Measurements from ENCODE around the gene FBXL15. TPM values are rescaled to one million over a fixed set of nuclear protein-coding genes. Genes with fewer than 3 reads are reported as not detected.

The FBXL15 gene
- total and polyA plus RNA-seq, 2 of the 13 experiments (the other 11 are each of a cell fraction or from before 2014, with no cell fraction given) = 4.3 to 8.3 TPM

DNA sequence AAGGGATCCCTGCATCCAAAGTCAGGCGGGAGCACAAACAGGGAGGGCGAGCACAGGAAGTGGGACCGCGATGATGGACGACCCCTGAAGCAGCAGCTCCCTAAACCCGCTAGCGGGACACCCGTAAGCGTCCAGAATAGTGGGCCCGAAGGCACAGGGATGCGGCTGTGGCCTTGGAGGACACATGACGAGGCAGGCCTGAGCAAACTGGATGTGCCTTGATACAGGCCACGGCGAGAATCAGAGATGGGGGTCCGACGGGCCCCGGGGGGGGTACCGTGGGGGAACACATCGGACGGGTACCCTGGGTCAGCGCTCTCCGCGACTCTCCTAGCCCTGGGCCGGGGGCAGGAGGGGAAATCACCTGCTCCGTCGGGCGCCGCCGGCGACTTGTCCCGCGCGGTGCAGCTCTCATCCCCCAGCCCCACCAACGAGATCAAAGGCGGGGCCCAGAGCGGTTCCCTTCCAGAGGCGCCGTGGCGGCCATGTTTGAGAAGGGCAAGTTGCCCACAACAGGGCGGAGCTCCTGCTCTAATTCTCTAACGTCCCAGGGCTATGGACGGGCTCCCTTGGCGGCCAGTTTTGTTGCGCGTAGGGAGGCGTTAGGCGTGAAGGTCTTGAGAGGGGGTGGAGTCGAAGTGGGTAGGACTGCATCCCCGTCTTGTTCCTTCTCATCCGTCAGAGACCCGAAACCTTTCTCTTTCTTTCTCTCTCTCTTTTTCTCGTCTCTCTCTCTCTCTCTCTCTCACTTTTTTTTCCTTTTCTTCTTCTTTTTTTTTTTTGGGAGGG lies 11.7 kb downstream of the FBXL15 start, which contains the start of gene CUEDC2 (continued):
- TF ChIP-seq GRHL1 (CRISPR knock-in tag; conservative IDR thresholded peaks at IDR 0.05) = no peak
- TF ChIP-seq, protein P1, sequence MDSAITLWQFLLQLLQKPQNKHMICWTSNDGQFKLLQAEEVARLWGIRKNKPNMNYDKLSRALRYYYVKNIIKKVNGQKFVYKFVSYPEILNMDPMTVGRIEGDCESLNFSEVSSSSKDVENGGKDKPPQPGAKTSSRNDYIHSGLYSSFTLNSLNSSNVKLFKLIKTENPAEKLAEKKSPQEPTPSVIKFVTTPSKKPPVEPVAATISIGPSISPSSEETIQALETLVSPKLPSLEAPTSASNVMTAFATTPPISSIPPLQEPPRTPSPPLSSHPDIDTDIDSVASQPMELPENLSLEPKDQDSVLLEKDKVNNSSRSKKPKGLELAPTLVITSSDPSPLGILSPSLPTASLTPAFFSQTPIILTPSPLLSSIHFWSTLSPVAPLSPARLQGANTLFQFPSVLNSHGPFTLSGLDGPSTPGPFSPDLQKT (CRISPR knock-in tag; IDR thresholded peaks at IDR 0.05; ENCODE audit: borderline replicate concordance) = no peak
- TF ChIP-seq GATAD2A (CRISPR knock-in tag; IDR thresholded peaks at IDR 0.05) = peak; percentile 73
- TF ChIP-seq NR2F2 (IDR thresholded peaks at IDR 0.05; ENCODE audit: borderline replicate concordance, low read depth) = no peak
- TF ChIP-seq NR2F1 (CRISPR knock-in tag; IDR thresholded peaks at IDR 0.05) = no peak; a peak in 1 of 4 replicates
- TF ChIP-seq ZFP91 (CRISPR knock-in tag; IDR thresholded peaks at IDR 0.05; ENCODE audit: borderline replicate concordance) = peak; percentile 87
- no peak for TF ChIP-seq ZNF816 (CRISPR knock-in tag; IDR thresholded peaks at IDR 0.05; ENCODE audit: borderline replicate concordance)
- TF ChIP-seq SNRNP70 (IDR thresholded peaks at IDR 0.05; ENCODE audit: low read depth, low read length) = no peak
- peak; percentile 74; the same call in 1 of the 2 replicates for TF ChIP-seq PCBP1 (IDR thresholded peaks at IDR 0.05; ENCODE audit: borderline replicate concordance, low read depth, low read length)
- no peak for TF ChIP-seq ZNF180 (CRISPR knock-in tag; IDR thresholded peaks at IDR 0.05; ENCODE audit: borderline replicate concordance, low read depth)
- TF ChIP-seq, protein P2, sequence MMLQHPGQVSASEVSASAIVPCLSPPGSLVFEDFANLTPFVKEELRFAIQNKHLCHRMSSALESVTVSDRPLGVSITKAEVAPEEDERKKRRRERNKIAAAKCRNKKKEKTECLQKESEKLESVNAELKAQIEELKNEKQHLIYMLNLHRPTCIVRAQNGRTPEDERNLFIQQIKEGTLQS (CRISPR knock-in tag; IDR thresholded peaks at IDR 0.05) = 0 out of 2 replicates have a peak, but pooled peaks have one; percentile 20
- TF ChIP-seq, protein P3, sequence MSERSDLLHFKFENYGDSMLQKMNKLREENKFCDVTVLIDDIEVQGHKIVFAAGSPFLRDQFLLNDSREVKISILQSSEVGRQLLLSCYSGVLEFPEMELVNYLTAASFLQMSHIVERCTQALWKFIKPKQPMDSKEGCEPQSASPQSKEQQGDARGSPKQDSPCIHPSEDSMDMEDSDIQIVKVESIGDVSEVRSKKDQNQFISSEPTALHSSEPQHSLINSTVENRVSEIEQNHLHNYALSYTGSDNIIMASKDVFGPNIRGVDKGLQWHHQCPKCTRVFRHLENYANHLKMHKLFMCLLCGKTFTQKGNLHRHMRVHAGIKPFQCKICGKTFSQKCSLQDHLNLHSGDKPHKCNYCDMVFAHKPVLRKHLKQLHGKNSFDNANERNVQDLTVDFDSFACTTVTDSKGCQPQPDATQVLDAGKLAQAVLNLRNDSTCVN (CRISPR knock-in tag; IDR thresholded peaks at IDR 0.05; ENCODE audit: borderline replicate concordance) = peak; percentile 77; the same call in 1 of the 2 replicates
- TF ChIP-seq SP140L (CRISPR knock-in tag; IDR thresholded peaks at IDR 0.05; ENCODE audit: borderline replicate concordance) = no peak
- 0 out of 2 replicates have a peak, but pooled peaks have one; percentile 49 for TF ChIP-seq ZNF253 (CRISPR knock-in tag; IDR thresholded peaks at IDR 0.05; ENCODE audit: borderline replicate concordance)
- TF ChIP-seq, protein P4, sequence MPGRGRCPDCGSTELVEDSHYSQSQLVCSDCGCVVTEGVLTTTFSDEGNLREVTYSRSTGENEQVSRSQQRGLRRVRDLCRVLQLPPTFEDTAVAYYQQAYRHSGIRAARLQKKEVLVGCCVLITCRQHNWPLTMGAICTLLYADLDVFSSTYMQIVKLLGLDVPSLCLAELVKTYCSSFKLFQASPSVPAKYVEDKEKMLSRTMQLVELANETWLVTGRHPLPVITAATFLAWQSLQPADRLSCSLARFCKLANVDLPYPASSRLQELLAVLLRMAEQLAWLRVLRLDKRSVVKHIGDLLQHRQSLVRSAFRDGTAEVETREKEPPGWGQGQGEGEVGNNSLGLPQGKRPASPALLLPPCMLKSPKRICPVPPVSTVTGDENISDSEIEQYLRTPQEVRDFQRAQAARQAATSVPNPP (CRISPR knock-in tag; IDR thresholded peaks at IDR 0.05) = 0 out of 2 replicates have a peak, but pooled peaks have one; percentile 29
- peak; percentile 72 for TF ChIP-seq UBTF (CRISPR knock-in tag; IDR thresholded peaks at IDR 0.05)

Data from HepG2 (cell line).